Fibroblast of skin of left quadriceps (primary cell): Measurements from ENCODE around the gene DIPK2B.

Experiments used
- DNase-seq, 2 experiments: peaks; one replicate each; pipeline ENCODE4 v3.0.0-alpha.2; 2013; ENCODE audit warnings: low read depth in 2 of 2

The DIPK2B gene

GRCh38 chrX:45157647-45158046 is 43.0 kb downstream of the DIPK2B start:
- DNase-seq: no peak

- no peak for DNase-seq
Observed at GRCh38 chrX:45154462-45154861, 46.2 kb downstream of the DIPK2B start.

- no peak for DNase-seq
Observed at GRCh38 chrX:45154033-45154360, 46.7 kb downstream of the DIPK2B start.
